Neural progenitor cell (in vitro differentiated cells): ENCODE data around the gene ACOXL. TPM values are rescaled to one million over a fixed set of nuclear protein-coding genes. Genes with fewer than 3 reads are reported as not detected.

Experiments used
- DNase-seq: peaks from one replicate; pipeline ENCODE4 v3.0.0-alpha.2; 2016; ENCODE audit warnings: low spot score
- H2AFZ ChIP-seq: fragments of 200-600 bp; sonication (generic); replicated peaks from 2 replicates; pipeline ENCODE4 v1.6.1; 2016; ENCODE audit warnings: antibody characterized with exemption
- H3F3A ChIP-seq: fragments of 200-600 bp; sonication (generic); 2 replicates; pipeline ENCODE4 v1.6.1; 2016; ENCODE audit warnings: antibody characterized with exemption, low read depth
- H3K27ac ChIP-seq: fragments of 200-600 bp; sonication (generic); 2 replicates; pipeline ENCODE4 v1.5.1; 2016; ENCODE audit warnings: mild to moderate bottlenecking
- H3K27me3 ChIP-seq: fragments of 200-600 bp; sonication (generic); 2 replicates; pipeline ENCODE4 v1.6.1; 2016; ENCODE audit warnings: mild to moderate bottlenecking, moderate library complexity
- H3K36me3 ChIP-seq: fragments of 200-600 bp; sonication (generic); 2 replicates; pipeline ENCODE4 v1.5.1; 2016
- H3K4me1 ChIP-seq: fragments of 200-600 bp; sonication (generic); 2 replicates; pipeline ENCODE4 v1.6.1; 2016; ENCODE audit warnings: mixed run types
- H3K4me2 ChIP-seq: fragments of 200-600 bp; sonication (generic); 2 replicates; pipeline ENCODE4 v1.6.1; 2016
- H3K4me3 ChIP-seq: fragments of 200-600 bp; sonication (generic); 2 replicates; pipeline ENCODE4 v1.5.1; 2016
- H3K79me2 ChIP-seq: fragments of 200-600 bp; sonication (generic); 2 replicates; pipeline ENCODE4 v1.6.1; 2016; ENCODE audit warnings: low read depth
- H3K9ac ChIP-seq: fragments of 200-600 bp; sonication (generic); 2 replicates; pipeline ENCODE4 v1.6.1; 2016
- H3K9me3 ChIP-seq: fragments of 200-600 bp; sonication (generic); 2 replicates; pipeline ENCODE4 v1.5.1; 2016; ENCODE audit warnings: low read depth
- H4K20me1 ChIP-seq: fragments of 200-600 bp; sonication (generic); 2 replicates; pipeline ENCODE4 v1.6.1; 2016; ENCODE audit warnings: low read depth
- H3K27ac Mint-ChIP-seq: 3 replicates; pipeline ENCODE4 v1.8.0; 2021; ENCODE audit warnings: mixed read lengths
- H3K27me3 Mint-ChIP-seq: 2 replicates; pipeline ENCODE4 v1.8.0; 2022; ENCODE audit warnings: low read depth, mild to moderate bottlenecking, inconsistent platforms, moderate library complexity, mixed read lengths; ENCODE audit not compliant: insufficient read depth
- H3K36me3 Mint-ChIP-seq: 3 replicates; pipeline ENCODE4 v1.8.0; 2021; ENCODE audit warnings: mixed read lengths
- H3K4me1 Mint-ChIP-seq: 3 replicates; pipeline ENCODE4 v1.8.0; 2021; ENCODE audit warnings: mixed read lengths
- H3K4me3 Mint-ChIP-seq: 3 replicates; pipeline ENCODE4 v1.8.0; 2021; ENCODE audit warnings: mild to moderate bottlenecking, moderate library complexity, mixed read lengths
- H3K9me3 Mint-ChIP-seq: 3 replicates; pipeline ENCODE4 v1.8.0; 2020; ENCODE audit warnings: mixed read lengths
- CTCF ChIP-seq: fragments of 200-600 bp; sonication (generic); IDR thresholded peaks from 2 replicates; pipeline ENCODE4 v1.5.1; 2017; ENCODE audit warnings: antibody characterized with exemption, mild to moderate bottlenecking
- EZH2 ChIP-seq: fragments of 200-600 bp; sonication (generic); IDR thresholded peaks from 2 replicates; pipeline ENCODE4 v1.6.1; 2017; ENCODE audit warnings: antibody characterized with exemption, mild to moderate bottlenecking, moderate library complexity
- EZH2phosphoT487 ChIP-seq: fragments of 200-600 bp; sonication (generic); IDR thresholded peaks from 2 replicates; pipeline ENCODE4 v1.6.1; 2017; ENCODE audit warnings: antibody characterized with exemption
- total RNA-seq: library from RNA; depleted of rRNA; stranded (reverse); fragments of >200 nt; gene quantifications from 2 replicates; pipeline ENCODE4 v1.2.3, GENCODE V29; 2015; ENCODE audit warnings: low replicate concordance

Gene ACOXL
- total RNA-seq, 1 donor from 2014 or later: 2.9 TPM

GRCh38 chr2:110990440-110990839 is 258.1 kb downstream of the ACOXL start:
- Histone ChIP-seq H3K4me1 (no peaks in the 10 kb centered on the region), H3K4me2 (no peak overlapping the region), H3K9me3 (no peaks in the 10 kb centered on the region), H3K79me2 (no peaks in the 10 kb centered on the region), H3K27me3 (no peaks in the 10 kb centered on the region), H3K9ac (no peak overlapping the region), H3K36me3 (no peaks in the 10 kb centered on the region), H3K27ac (no peak overlapping the region), H3K4me3 (no peak overlapping the region), H2AFZ (no peak overlapping the region), H3F3A (no peaks in the 10 kb centered on the region), H4K20me1 (no peaks in the 10 kb centered on the region)
- no peak for DNase-seq
- Mint-ChIP-seq H3K27me3 (peaks cover 2% of the 10 kb centered on the region), H3K27ac (no peak overlapping the region), H3K4me1 (no peaks in the 10 kb centered on the region), H3K9me3 (peaks cover 9% of the 10 kb centered on the region), H3K36me3 (peaks cover 2% of the 10 kb centered on the region), H3K4me3 (no peak overlapping the region)
- no peak for TF ChIP-seq EZH2
- TF ChIP-seq CTCF: no peak
- no peak for TF ChIP-seq EZH2phosphoT487

- Histone ChIP-seq H3K9ac (no peak overlapping the region), H3F3A (no peaks in the 10 kb centered on the region), H3K27ac (no peak overlapping the region), H3K9me3 (no peaks in the 10 kb centered on the region), H3K4me3 (no peak overlapping the region), H2AFZ (no peak overlapping the region), H3K36me3 (no peaks in the 10 kb centered on the region), H4K20me1 (no peaks in the 10 kb centered on the region), H3K79me2 (no peaks in the 10 kb centered on the region), H3K4me1 (no peaks in the 10 kb centered on the region), H3K27me3 (no peaks in the 10 kb centered on the region), H3K4me2 (no peak overlapping the region)
- no peak overlapping the region for H3K27ac Mint-ChIP-seq
- TF ChIP-seq EZH2: no peak
- no peak for TF ChIP-seq EZH2phosphoT487
- TF ChIP-seq CTCF: no peak
- H3K4me3 Mint-ChIP-seq: no peak overlapping the region
- no peaks in the 10 kb centered on the region for H3K4me1 Mint-ChIP-seq
- H3K27me3 Mint-ChIP-seq: peaks cover 2% of the 10 kb centered on the region
- DNase-seq: no peak
- H3K9me3 Mint-ChIP-seq: peaks cover 13% of the 10 kb centered on the region
- H3K36me3 Mint-ChIP-seq: peaks cover 2% of the 10 kb centered on the region
Measured at GRCh38 chr2:110991911-110992310, 259.5 kb downstream of the ACOXL start.

GRCh38 chr2:110992886-110993285 is 260.5 kb downstream of the ACOXL start:
- Histone ChIP-seq H3F3A (peaks cover 2% of the 10 kb centered on the region), H2AFZ (no peak overlapping the region), H3K9me3 (no peaks in the 10 kb centered on the region), H4K20me1 (no peaks in the 10 kb centered on the region), H3K4me3 (no peak overlapping the region), H3K4me2 (no peak overlapping the region), H3K27me3 (no peaks in the 10 kb centered on the region), H3K79me2 (no peaks in the 10 kb centered on the region), H3K4me1 (peaks cover under 1% of the 10 kb centered on the region), H3K9ac (no peak overlapping the region), H3K36me3 (no peaks in the 10 kb centered on the region), H3K27ac (no peak overlapping the region)
- no peak for TF ChIP-seq CTCF
- no peak for TF ChIP-seq EZH2phosphoT487
- no peak for TF ChIP-seq EZH2
- peaks cover 2% of the 10 kb centered on the region for H3K36me3 Mint-ChIP-seq
- peaks cover 13% of the 10 kb centered on the region for H3K9me3 Mint-ChIP-seq
- no peak for DNase-seq
- H3K4me3 Mint-ChIP-seq: no peak overlapping the region
- H3K27me3 Mint-ChIP-seq: peaks cover 2% of the 10 kb centered on the region
- H3K27ac Mint-ChIP-seq: no peak overlapping the region
- no peaks in the 10 kb centered on the region for H3K4me1 Mint-ChIP-seq
